Activated naive CD8-positive, alpha-beta T cell (primary cell): Measurements from ENCODE around the gene FKBP6.

Source experiments
- H3K27ac Mint-ChIP-seq: one replicate; pipeline ENCODE4 v1.8.0; 2021; ENCODE audit warnings: mixed read lengths
- H3K27me3 Mint-ChIP-seq: one replicate; pipeline ENCODE4 v1.8.0; 2021; ENCODE audit warnings: mixed read lengths
- H3K36me3 Mint-ChIP-seq: one replicate; pipeline ENCODE4 v1.8.0; 2021; ENCODE audit warnings: mixed read lengths
- H3K4me1 Mint-ChIP-seq: one replicate; pipeline ENCODE4 v1.8.0; 2021; ENCODE audit warnings: low read depth, mixed read lengths
- H3K4me3 Mint-ChIP-seq: one replicate; pipeline ENCODE4 v1.8.0; 2021; ENCODE audit warnings: mild to moderate bottlenecking, mixed read lengths
- H3K9me3 Mint-ChIP-seq: one replicate; pipeline ENCODE4 v1.8.0; 2021; ENCODE audit warnings: low read depth, mixed read lengths

The FKBP6 gene

DNA sequence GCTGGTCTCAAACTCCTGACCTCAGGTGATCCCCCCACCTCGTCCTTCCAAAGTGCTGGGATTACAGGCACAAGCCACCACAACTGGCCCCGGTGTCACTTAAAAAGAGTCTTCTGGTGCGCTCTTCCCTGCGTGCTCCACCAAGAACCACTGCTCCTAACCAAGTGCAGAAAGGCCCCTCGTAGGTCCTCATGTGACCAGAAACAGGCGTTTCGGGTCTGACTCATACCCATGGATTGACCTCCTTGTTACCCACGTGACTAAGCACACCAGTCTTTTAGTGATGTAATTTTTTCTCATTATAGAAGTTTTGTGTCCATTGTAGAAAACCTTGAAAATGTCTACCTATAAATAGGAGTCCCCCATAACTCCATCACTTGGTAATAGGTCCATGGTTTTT lies 13.9 kb downstream of the FKBP6 start:
- H3K36me3 Mint-ChIP-seq = no peaks in the 10 kb centered on the region
- no peaks in the 10 kb centered on the region for H3K9me3 Mint-ChIP-seq
- no peak overlapping the region for H3K27ac Mint-ChIP-seq
- H3K27me3 Mint-ChIP-seq = no peaks in the 10 kb centered on the region
- H3K4me3 Mint-ChIP-seq = no peak overlapping the region
- H3K4me1 Mint-ChIP-seq = no peaks in the 10 kb centered on the region

GRCh38 chr7:73342645-73343044 lies 14.7 kb downstream of the FKBP6 start:
- no peak overlapping the region for H3K27ac Mint-ChIP-seq
- no peaks in the 10 kb centered on the region for H3K4me1 Mint-ChIP-seq
- H3K36me3 Mint-ChIP-seq = no peaks in the 10 kb centered on the region
- no peaks in the 10 kb centered on the region for H3K9me3 Mint-ChIP-seq
- H3K27me3 Mint-ChIP-seq = no peaks in the 10 kb centered on the region
- no peak overlapping the region for H3K4me3 Mint-ChIP-seq

GRCh38 chr7:73343671-73344380 lies 15.9 kb downstream of the FKBP6 start:
- Mint-ChIP-seq H3K27ac (no peak overlapping the region), H3K36me3 (no peaks in the 10 kb centered on the region), H3K4me1 (no peaks in the 10 kb centered on the region), H3K27me3 (no peaks in the 10 kb centered on the region), H3K4me3 (no peak overlapping the region), H3K9me3 (no peaks in the 10 kb centered on the region)

DNA sequence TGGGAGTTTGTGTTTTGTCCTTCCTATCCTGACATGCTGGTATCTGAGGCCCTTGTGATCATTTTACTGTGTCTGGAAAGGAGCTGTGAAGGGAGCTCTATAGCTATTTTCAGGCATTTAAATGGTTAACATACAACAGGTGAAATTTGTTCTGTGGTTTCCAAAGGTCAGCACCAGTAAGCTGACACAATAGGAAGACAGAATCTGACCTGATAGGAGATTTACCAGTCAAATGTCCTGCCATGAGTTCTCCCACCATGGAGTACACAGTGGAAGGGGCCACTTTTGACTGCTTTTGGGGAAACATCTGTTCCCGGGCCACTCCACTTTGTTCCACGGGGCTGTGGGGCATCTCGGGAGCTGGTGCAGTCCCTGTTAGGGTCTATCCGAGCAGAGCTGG lies 17.6 kb downstream of the FKBP6 start:
- no peaks in the 10 kb centered on the region for H3K9me3 Mint-ChIP-seq
- H3K27ac Mint-ChIP-seq = no peak overlapping the region
- H3K36me3 Mint-ChIP-seq = no peaks in the 10 kb centered on the region
- no peaks in the 10 kb centered on the region for H3K27me3 Mint-ChIP-seq
- no peak overlapping the region for H3K4me3 Mint-ChIP-seq
- no peaks in the 10 kb centered on the region for H3K4me1 Mint-ChIP-seq

GRCh38 chr7:73345951-73346350 lies 18.0 kb downstream of the FKBP6 start:
- H3K9me3 Mint-ChIP-seq = no peaks in the 10 kb centered on the region
- no peak overlapping the region for H3K4me3 Mint-ChIP-seq
- no peaks in the 10 kb centered on the region for H3K36me3 Mint-ChIP-seq
- H3K4me1 Mint-ChIP-seq = no peaks in the 10 kb centered on the region
- H3K27me3 Mint-ChIP-seq = no peaks in the 10 kb centered on the region
- H3K27ac Mint-ChIP-seq = no peak overlapping the region

DNA sequence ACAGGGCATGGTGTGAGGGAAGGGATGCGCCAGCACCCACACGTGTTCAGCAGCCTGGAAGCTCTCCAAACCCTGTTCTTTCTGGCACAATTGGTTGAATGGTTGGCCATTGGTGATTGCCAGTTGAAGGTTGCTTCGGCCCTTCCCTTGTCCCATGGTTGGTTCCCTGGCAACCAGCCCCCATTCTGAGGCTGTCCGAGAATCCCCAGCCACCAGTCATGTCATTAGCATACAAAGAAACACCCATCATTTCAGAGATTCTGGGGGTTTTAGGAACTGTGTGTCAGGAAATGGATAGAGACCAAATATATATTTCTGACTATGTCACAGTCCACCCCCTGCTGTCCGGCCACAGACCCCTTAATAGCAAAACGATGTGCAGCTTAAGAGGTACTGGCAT lies 21.8 kb downstream of the FKBP6 start:
- no peaks in the 10 kb centered on the region for H3K27me3 Mint-ChIP-seq
- no peak overlapping the region for H3K27ac Mint-ChIP-seq
- no peak overlapping the region for H3K4me3 Mint-ChIP-seq
- H3K36me3 Mint-ChIP-seq = peaks cover 4% of the 10 kb centered on the region
- no peaks in the 10 kb centered on the region for H3K4me1 Mint-ChIP-seq
- H3K9me3 Mint-ChIP-seq = peaks cover 4% of the 10 kb centered on the region

- H3K4me1 Mint-ChIP-seq = no peaks in the 10 kb centered on the region
- no peak overlapping the region for H3K27ac Mint-ChIP-seq
- no peaks in the 10 kb centered on the region for H3K27me3 Mint-ChIP-seq
- peaks cover 4% of the 10 kb centered on the region for H3K36me3 Mint-ChIP-seq
- H3K9me3 Mint-ChIP-seq = peaks cover 4% of the 10 kb centered on the region
- no peak overlapping the region for H3K4me3 Mint-ChIP-seq
Measured at GRCh38 chr7:73350306-73351068, 22.5 kb downstream of the FKBP6 start.

DNA sequence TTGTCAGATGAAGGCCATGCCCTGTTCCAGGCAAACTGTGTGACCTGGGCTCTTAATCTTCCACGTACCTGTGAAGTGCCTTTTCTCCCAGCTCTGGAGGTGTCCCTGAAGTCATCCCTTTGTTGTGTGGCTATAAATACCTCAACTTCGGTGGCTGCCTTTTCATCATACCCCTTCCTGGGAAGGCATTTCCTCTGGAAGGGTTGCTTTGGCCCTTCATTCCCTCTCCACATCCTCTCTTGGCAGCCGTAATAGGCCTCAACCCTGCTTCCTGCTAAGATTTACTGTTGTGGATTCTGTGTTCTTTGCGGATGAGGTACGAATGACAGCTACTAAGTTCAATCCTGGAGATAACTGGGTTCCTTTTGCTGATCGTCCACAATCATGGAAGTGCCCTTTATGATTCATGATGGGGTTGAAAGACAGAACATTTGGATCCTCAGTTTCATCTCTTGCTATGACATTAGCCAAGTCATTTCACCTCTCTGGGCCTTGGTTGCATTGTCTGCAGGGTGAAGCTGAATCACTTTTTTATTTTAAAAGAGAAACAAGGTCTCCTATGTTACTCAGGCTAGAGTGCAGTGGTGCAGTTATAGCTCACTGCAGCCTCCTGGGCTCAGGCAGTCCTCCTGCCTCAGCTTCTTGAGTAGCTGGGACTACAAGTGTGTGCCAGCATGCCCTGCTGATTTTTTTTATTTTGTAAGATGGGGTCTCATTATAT lies 23.6 kb downstream of the FKBP6 start:
- Mint-ChIP-seq H3K36me3 (peaks cover 4% of the 10 kb centered on the region), H3K27me3 (no peaks in the 10 kb centered on the region), H3K9me3 (peaks cover 4% of the 10 kb centered on the region), H3K4me1 (no peaks in the 10 kb centered on the region), H3K27ac (no peak overlapping the region), H3K4me3 (no peak overlapping the region)

DNA sequence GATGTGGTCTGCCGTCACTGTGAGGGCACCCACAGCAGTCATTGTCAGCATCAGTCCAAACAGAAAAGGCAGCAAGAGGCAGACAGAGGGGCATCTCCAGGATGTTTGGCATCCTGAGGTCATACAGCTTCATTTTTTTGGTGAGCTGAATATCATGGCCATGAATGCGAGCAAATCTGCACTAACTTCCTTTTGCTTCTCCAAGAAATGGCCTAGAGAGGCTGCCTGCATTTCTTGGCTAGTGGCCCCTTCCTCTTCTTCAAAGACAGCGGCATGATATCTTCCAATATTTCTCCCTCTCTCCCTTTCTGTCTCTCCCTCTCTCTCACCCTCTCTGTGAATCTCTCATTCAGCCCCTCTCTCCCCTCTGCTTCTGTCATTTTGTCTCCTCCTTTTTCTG lies 24.8 kb downstream of the FKBP6 start:
- Mint-ChIP-seq H3K36me3 (peaks cover 4% of the 10 kb centered on the region), H3K4me1 (no peaks in the 10 kb centered on the region), H3K4me3 (no peak overlapping the region), H3K9me3 (peaks cover 4% of the 10 kb centered on the region), H3K27ac (no peak overlapping the region), H3K27me3 (no peaks in the 10 kb centered on the region)

DNA sequence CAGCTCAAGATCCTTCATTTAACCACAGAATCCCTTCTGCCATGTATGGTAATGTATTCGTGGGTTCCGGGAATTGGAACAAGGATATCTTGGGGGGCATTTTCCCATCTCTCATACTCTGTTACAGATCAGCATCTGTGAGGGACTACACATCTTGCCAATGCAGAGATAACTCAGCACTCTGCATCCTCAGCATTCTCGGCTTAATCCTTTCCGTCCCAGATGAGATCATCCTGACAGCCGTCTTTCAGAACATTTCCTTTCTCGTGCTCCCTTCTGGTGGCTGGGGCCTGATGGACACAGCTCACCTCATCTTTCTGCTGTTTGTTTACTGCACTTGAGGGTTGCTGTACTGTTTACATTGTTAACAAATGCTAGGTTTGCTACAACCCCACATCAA lies 25.3 kb downstream of the FKBP6 start:
- H3K4me1 Mint-ChIP-seq = peaks cover 3% of the 10 kb centered on the region
- peaks cover 4% of the 10 kb centered on the region for H3K36me3 Mint-ChIP-seq
- H3K27me3 Mint-ChIP-seq = no peaks in the 10 kb centered on the region
- no peak overlapping the region for H3K27ac Mint-ChIP-seq
- peaks cover 4% of the 10 kb centered on the region for H3K9me3 Mint-ChIP-seq
- H3K4me3 Mint-ChIP-seq = no peak overlapping the region

GRCh38 chr7:73354196-73354595 lies 26.2 kb downstream of the FKBP6 start:
- no peak overlapping the region for H3K4me3 Mint-ChIP-seq
- H3K9me3 Mint-ChIP-seq = peaks cover 4% of the 10 kb centered on the region
- H3K27ac Mint-ChIP-seq = no peak overlapping the region
- H3K36me3 Mint-ChIP-seq = peaks cover 4% of the 10 kb centered on the region
- peaks cover 6% of the 10 kb centered on the region for H3K4me1 Mint-ChIP-seq
- no peaks in the 10 kb centered on the region for H3K27me3 Mint-ChIP-seq

DNA sequence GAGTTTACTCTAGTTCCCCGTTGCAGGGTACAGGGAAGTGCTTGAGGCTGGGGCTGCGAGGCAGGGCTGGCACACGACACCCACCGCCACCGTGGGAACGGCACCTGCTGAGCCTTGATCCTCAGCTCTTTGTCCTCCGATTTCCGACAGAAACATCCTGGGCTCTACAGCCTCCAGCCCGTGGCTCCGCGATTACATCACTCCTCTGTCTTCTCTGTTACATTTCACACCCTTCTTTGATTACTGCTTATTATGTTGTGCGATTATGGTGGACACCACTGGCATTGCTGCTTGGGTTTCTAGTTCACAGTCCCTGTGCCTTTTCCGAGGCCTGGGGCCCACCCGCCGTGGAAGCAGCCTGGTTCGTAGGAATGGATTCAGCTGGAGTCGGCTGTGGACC lies 26.9 kb downstream of the FKBP6 start:
- no peaks in the 10 kb centered on the region for H3K27me3 Mint-ChIP-seq
- H3K27ac Mint-ChIP-seq = no peak overlapping the region
- H3K4me3 Mint-ChIP-seq = no peak overlapping the region
- H3K9me3 Mint-ChIP-seq = peaks cover 4% of the 10 kb centered on the region
- H3K36me3 Mint-ChIP-seq = peaks cover 4% of the 10 kb centered on the region
- H3K4me1 Mint-ChIP-seq = peaks cover 6% of the 10 kb centered on the region

DNA sequence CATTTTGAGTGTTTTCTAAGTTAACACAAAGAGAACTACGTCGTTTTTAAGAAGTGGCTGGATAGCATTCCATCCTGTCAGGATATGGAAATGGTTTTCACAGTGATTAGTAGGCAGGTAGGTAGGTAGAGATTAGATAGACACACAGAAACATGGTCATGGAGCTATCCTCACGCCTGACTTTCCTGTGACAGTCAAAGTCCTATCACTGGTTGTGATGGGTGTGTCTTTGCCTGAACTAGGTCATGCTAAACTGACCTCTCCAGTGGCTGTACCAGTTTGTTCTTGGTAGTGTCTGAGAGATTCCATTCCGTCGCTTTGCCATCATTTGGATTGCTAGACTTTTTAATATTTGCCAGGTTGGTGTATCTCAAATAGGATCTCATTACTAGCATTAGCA lies 28.2 kb downstream of the FKBP6 start:
- H3K4me1 Mint-ChIP-seq = peaks cover 6% of the 10 kb centered on the region
- H3K9me3 Mint-ChIP-seq = peaks cover 4% of the 10 kb centered on the region
- no peak overlapping the region for H3K27ac Mint-ChIP-seq
- no peak overlapping the region for H3K4me3 Mint-ChIP-seq
- peaks cover 4% of the 10 kb centered on the region for H3K36me3 Mint-ChIP-seq
- H3K27me3 Mint-ChIP-seq = no peaks in the 10 kb centered on the region

DNA sequence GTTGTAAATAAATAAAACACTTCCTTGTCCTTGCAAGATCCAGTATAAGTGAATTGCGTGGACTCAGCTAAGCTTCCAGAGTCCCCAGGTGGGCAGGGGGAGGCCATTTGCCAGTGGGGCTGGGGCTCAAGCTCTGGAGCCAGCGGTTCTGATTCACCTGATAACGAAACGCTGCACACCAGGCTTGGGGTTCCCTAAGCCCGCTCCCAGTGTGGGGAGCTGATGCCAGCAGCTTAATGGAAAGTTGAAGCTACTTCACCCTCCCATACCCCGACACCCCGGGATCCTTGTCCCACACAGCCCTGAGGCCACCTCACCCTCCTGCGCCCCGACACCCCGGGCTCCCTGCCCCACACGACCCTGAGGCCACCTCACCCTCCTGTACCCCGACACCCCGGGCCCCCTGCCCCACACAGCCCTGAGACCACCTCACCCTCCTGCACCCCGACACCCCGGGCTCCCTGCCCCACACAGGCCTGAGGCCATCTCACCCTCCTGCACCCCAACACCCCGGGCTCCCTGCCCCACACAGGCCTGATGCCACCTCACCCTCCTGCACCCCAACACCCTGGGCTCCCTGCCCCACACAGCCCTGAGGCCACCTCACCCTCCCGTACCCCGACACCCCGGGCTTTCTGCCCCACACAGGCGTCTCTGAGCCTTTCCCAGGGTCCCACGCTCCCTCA lies 30.8 kb downstream of the FKBP6 start:
- Mint-ChIP-seq H3K27ac (no peak overlapping the region), H3K4me1 (peaks cover 6% of the 10 kb centered on the region), H3K27me3 (no peaks in the 10 kb centered on the region), H3K4me3 (no peak overlapping the region), H3K36me3 (no peaks in the 10 kb centered on the region), H3K9me3 (no peaks in the 10 kb centered on the region)

DNA sequence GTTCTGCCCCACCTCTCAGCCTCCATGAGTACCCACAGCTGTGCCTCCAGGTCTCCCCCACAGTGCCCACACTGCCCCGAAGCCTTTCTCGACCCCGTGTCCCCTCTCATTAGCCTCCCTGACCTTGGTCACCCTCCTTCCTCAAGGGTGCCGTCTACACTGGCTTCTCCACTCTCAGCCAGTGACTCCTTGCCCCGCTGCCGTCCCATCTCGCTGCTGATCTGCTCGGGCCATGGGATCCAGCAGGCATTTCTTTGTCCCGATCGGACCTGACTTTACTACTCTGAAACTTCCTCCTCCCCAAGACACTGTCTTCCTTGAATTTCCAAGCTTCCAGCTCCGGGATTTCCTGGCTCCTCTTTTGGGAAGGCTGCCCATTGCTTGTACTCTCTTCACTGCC lies 31.3 kb downstream of the FKBP6 start:
- H3K36me3 Mint-ChIP-seq = no peaks in the 10 kb centered on the region
- H3K27ac Mint-ChIP-seq = no peak overlapping the region
- no peaks in the 10 kb centered on the region for H3K27me3 Mint-ChIP-seq
- no peak overlapping the region for H3K4me3 Mint-ChIP-seq
- H3K9me3 Mint-ChIP-seq = no peaks in the 10 kb centered on the region
- H3K4me1 Mint-ChIP-seq = peaks cover 6% of the 10 kb centered on the region
